Forelimb muscle (tissue), 1 donor: ENCODE data around the gene TUBA8. TPM values are rescaled to one million over a fixed set of nuclear protein-coding genes. Genes with fewer than 3 reads are reported as not detected.
"Not testable (repeated sequence)": the region's sequence is repeated elsewhere in the genome, so short reads cannot be mapped to it uniquely, and the experiment has no call there.

ENCODE experiments used
- DNase-seq: peaks from one replicate; pipeline ENCODE4 v3.0.0-alpha.2; 2013; ENCODE audit warnings: low read depth
- polyA plus RNA-seq: library from polyadenylated mRNA; unstranded; fragments of 120-200 nt; gene quantifications from one replicate; pipeline ENCODE4 v1.2.1, GENCODE V29; 2013; ENCODE audit not compliant: insufficient read length

TUBA8 gene
- polyA plus RNA-seq, 1 donor = 25.1 TPM

GRCh38 chr22:18105981-18106380 is 4.6 kb upstream of the TUBA8 start:
- not testable (repeated sequence) for DNase-seq

DNA sequence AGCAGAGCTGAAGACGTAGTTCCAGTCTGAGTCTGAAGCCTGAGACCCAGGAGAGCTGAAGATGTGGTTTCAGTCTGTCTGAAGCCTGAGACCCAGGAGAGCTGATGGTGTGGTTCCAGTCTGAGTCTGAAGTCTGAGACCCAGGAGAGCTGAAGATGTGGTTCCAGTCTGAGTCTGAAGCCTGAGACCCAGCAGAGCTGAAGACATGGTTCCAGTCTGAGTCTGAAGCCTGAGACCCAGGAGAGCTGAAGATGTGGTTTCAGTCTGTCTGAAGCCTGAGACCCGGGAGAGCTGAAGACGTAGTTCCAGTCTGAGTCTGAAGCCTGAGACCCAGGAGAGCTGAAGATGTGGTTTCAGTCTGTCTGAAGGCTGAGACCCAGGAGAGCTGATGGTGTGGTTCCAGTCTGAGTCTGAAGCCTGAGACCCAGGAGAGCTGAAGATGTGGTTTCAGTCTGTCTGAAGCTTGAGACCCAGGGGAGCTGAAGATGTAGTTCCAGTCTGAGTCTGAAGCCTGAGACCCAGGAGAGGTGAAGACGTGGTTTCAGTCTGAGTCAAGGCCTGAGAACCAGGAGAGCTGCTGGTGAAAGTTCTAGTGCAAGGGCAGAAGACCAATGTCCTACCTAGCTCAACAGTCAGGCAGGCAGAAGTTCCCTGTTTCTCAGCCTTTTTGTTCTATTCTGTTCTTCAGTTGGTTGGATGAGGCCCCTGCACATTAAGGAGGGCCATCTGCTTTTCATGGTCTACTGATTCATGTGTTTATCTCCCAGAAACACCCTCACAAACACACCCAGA is 3.9 kb upstream of the TUBA8 start:
- DNase-seq = not testable (repeated sequence)

GRCh38 chr22:18108187-18108586 is 2.4 kb upstream of the TUBA8 start:
- DNase-seq = no peak

- DNase-seq = no peak
Observed at GRCh38 chr22:18109410-18110193, 1.0 kb upstream of the TUBA8 start.

- no peak for DNase-seq
Observed at GRCh38 chr22:18110954-18111758, 547 bp downstream of the TUBA8 start.

DNA sequence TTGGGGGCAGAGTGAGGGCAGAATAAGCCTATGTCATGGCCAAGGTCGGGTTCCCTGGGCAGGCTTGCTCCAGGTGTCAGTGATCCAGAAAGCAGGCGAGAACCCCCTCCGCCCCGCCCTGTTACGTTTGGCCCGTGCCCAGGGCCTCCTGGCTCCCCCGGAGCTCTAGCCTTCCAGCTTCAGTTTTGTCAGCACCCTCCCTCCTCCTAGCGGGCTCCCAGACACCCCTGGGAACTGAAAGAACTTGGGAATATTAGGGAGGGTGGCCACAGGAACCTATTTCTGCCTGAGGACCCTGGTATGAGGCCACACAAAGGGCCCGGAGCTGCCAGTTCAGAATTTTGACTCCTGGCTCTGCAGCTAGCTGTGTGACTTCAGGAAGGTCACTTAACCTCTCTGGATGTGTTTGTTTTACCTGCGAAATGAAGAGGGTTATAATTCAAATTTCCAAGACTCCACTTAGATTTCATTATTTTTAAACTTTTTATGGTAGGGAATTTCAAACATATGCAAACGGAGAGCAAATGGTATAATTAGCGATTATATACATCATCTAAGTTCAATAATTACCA is 1.2 kb downstream of the TUBA8 start:
- DNase-seq = no peak

GRCh38 chr22:18112440-18112839 is 1.8 kb downstream of the TUBA8 start:
- DNase-seq = no peak

DNA sequence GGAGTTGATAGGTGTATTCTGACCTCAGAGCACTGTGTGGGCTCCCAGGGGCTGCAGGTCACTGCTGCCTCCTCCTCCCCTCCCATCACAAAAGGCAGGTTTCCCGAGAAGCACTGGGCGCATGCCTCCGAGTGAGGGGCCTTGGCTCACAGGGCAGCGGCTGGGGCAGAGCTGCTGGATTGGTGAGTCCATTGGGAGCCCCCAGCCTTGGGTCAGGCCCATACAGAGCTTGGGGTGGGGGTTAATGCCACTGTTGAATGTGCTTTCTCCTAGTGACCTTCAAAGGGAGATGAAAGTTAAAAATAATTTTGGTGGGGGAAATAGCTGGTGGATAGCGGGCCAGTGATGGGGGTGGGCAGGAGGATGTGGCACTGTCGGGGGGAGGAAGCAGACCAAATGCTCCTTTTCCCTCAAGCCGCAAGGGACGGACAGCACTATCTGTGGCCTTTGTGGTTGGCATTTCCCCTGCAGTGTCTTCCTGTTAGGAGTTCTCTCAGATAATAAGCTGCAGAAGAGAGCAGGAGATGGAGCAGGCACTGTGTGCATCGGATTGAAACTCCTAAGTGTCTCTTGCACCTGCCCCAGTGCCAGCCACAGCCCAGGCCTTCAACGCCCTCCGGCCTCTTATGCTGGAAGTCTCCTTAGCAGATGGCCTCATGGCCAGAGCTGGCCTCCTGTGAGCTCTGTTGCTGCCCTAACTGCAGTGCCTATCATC is 3.2 kb downstream of the TUBA8 start:
- no peak for DNase-seq

DNA sequence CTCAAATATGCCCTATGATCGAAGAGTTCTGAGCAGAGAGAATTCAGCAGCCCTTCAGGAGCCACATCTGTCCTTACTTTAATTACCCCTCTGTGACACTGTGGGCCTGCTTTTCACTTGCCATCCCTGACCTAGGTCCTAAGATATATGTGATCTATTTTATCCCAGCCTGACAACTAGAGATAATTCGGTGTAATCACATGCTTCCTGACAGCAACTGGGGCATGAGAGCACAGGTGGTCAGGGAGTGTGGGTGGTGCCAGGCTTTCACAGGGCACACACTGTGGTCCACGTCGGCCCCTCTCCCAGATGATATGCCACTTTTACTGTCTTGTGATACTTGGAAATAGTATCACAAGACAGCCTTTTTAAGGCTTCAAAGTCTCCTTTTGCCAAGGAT is 3.9 kb downstream of the TUBA8 start:
- DNase-seq = no peak

- no peak for DNase-seq
Observed at GRCh38 chr22:18114976-18115652, 4.5 kb downstream of the TUBA8 start.

DNA sequence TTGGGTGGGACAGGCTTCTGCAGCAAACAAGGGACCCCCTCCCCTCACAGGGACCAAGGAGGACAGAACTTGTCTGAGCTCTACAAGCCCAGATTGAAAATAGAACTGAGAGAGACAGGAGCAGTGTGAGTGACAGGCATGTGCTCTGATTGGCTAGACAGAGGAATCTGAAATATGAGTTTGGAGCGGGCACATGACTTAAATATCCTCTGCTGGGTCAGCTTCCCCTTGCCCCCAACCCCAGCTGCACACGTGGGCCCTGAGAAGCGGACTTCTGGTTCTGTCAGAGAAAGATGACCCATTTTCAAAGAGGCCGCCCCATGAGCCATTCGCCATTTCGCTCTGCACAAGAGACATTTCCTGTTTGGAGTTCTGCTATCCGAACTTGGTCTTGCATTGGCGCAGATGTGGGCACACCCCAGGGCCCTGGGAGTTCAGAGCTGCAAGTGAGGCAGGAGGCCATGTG is 5.3 kb downstream of the TUBA8 start:
- DNase-seq = no peak

DNA sequence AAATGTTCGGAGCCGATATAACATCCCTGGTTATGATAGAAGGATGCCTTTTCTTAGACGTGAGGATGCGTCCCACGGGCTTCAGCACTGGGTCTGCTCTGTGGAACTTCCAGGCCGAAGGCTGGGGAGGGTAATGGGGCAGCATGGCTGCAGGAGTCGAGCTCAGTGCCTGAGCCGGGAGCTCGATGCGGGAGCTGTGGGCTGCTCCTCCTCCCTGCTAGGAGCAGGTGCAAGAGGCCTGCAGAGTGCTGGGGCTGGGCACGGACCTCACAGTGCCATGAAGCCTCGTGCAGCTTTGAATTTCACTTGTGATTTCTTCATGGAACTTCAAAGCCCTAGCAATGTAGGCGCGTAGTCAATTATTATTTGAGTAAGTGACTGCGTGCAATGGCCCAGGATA is 6.0 kb downstream of the TUBA8 start:
- DNase-seq = no peak

DNA sequence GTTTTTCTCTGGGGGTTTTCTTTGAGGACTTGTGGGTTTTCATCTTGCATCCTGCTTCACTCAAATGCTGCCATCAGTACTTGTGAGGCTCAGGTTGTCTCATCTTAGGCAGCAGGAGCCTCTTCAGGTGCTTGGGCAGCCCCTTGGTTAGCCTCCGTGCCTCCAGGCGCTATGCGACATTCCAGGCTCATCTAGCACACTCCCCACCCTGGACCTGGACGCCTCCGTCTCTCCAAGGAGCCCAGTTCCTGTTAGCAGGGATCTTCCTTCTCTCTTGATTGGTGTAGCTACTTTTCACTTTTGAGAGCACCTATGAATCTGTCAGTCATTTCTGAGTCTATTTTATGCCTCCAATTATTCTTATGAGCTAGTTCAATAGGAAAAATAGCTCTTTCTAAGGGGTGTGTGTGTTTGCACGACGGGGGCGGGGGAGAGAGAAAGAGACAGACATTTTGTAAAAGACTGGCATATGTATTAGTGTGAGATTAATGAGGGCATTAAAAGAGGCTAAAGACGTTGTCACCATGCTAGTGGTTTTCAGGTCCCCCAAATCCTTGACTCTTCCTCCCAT is 7.8 kb downstream of the TUBA8 start:
- DNase-seq = no peak

GRCh38 chr22:18119409-18120110 is 9.0 kb downstream of the TUBA8 start:
- DNase-seq = no peak

DNA sequence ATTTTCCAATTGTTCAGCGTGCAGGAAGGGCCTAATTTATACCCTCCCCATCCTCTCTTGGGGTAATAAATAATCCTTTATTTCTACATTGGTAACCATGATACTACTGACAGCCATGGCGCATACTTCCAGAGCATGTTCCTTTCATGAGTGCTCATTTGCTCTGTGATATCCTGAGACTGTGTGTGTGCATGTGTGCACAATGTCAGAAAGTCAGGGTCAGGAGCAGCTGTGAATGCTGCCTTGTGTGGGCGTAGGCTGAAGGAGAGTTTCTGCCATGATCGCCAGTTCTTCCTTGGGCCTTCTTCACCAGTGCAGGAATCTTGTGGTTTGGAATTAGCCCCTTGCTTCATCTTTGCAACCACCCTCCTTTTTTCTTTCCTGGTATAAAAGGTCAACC is 10.2 kb downstream of the TUBA8 start:
- DNase-seq = no peak

DNA sequence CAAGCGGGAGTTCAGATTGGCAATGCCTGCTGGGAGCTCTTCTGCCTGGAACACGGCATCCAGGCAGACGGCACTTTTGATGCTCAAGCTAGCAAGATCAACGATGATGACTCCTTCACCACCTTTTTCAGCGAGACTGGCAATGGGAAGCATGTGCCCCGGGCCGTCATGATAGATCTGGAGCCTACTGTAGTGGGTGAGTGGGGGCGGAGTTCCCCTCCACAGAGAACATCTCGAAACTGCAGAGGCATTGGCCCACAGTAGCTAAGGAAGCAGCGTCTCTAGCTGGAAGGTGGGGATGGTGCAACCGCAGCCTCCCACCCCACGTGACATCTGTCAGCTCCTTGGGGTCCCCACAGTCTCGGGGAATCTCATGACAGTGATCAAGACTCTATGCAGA is 10.9 kb downstream of the TUBA8 start:
- DNase-seq = no peak

GRCh38 chr22:18121954-18122554 is 11.4 kb downstream of the TUBA8 start:
- no peak for DNase-seq

DNA sequence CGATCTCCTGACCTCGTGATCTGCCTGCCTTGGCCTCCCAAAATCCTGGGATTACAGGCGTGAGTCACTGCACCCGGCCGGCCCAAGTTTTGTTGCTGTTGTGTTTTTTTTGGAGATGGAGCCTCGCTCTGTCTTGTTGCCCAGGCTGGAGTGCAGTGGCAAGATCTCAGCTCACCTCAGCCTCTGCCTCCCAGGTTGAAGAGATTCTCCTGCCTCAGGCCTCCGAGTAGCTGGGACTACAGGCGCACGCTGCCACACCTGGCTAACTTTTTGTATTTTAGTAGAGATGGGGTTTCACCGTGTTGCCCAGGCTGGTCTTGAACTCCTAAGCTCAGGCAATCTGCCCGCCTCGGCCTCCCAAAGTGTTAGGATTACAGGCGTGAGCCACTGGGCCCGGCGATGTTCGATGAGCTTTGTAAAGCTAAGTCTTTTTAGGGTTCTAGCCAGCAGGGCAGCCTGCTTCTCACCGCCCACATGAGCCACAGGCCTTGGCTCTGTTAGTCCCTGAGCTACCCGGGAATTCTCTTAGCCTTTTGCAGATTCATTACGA is 12.9 kb downstream of the TUBA8 start:
- not testable (repeated sequence) for DNase-seq

DNA sequence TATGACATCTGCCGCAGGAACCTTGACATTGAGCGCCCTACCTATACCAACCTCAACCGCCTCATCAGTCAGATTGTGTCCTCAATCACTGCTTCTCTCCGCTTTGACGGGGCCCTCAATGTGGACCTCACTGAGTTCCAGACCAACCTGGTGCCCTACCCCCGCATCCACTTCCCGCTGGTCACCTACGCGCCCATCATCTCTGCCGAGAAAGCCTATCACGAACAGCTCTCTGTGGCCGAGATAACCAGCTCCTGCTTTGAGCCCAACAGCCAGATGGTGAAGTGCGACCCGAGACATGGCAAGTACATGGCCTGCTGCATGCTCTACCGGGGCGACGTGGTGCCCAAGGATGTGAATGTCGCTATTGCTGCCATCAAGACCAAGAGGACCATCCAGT is 16.0 kb downstream of the TUBA8 start:
- DNase-seq = no peak
